ENCODE measurements around the gene SERPINB4. TPM values are rescaled to one million over a fixed set of nuclear protein-coding genes. Genes with fewer than 3 reads are reported as not detected.

The SERPINB4 gene
- total RNA-seq, 2 donors from 2014 or later: 0.24 TPM; not detected in 1

- Mint-ChIP-seq H3K4me1 (no peaks in the 10 kb centered on the region), H3K4me3 (no peak overlapping the region), H3K36me3 (ENCODE audit: low read depth) (no peaks in the 10 kb centered on the region)
Observed at GRCh38 chr18:63590966-63591695, 52.9 kb downstream of the SERPINB4 start.

GRCh38 chr18:63590373-63590772 lies 53.7 kb downstream of the SERPINB4 start:
- Histone ChIP-seq H3K36me3 (ENCODE audit: control insufficient read depth, insufficient read depth, low read length) (no peaks in the 10 kb centered on the region), H3K4me1 (ENCODE audit: control insufficient read depth, insufficient read depth, low read length) (no peaks in the 10 kb centered on the region), H3K27ac (ENCODE audit: low read depth, low read length) (no peak overlapping the region), H3K9me3 (ENCODE audit: control insufficient read depth, low read length) (no peaks in the 10 kb centered on the region), H3K9ac (ENCODE audit: extremely low read depth, low read length, poor library complexity, severe bottlenecking) (no peak overlapping the region), H3K27me3 (ENCODE audit: control insufficient read depth, insufficient read depth, low read length, poor library complexity, severe bottlenecking) (no peaks in the 10 kb centered on the region), H3K4me3 (ENCODE audit: low read length) (no peak overlapping the region)
- no peak overlapping the region for H3K27ac Mint-ChIP-seq
- H3K4me3 Mint-ChIP-seq: no peak overlapping the region
- TF ChIP-seq CTCF (conservative IDR thresholded peaks at IDR 0.05): no peak
- H3K9me3 Mint-ChIP-seq: no peaks in the 10 kb centered on the region
- no peak for DNase-seq
- no peaks in the 10 kb centered on the region for H3K4me1 Mint-ChIP-seq
- 88 to 91% methylated on average over 2 of the region's 2 CpGs for WGBS, 2 experiments (ENCODE audit: insufficient coverage in 1 of 2, insufficient read length in 1 of 2)
- H3K36me3 Mint-ChIP-seq (ENCODE audit: low read depth): no peaks in the 10 kb centered on the region
- no peaks in the 10 kb centered on the region for H3K27me3 Mint-ChIP-seq (ENCODE audit: insufficient read depth)

More at GRCh38 chr18:63590966-63591695, 52.9 kb downstream of the SERPINB4 start:
- Mint-ChIP-seq H3K9me3 (no peaks in the 10 kb centered on the region), H3K27ac (no peak overlapping the region), H3K27me3 (ENCODE audit: insufficient read depth) (no peaks in the 10 kb centered on the region)
- 82 to 100% methylated on average over 1 to 2 of the region's 3 CpGs for WGBS, 2 experiments (ENCODE audit: insufficient coverage in 1 of 2, insufficient read length in 1 of 2)
- Histone ChIP-seq H3K27ac (ENCODE audit: low read depth, low read length) (no peak overlapping the region), H3K4me1 (ENCODE audit: control insufficient read depth, insufficient read depth, low read length) (no peaks in the 10 kb centered on the region), H3K36me3 (ENCODE audit: control insufficient read depth, insufficient read depth, low read length) (no peaks in the 10 kb centered on the region), H3K4me3 (ENCODE audit: low read length) (no peak overlapping the region), H3K9ac (ENCODE audit: extremely low read depth, low read length, poor library complexity, severe bottlenecking) (no peak overlapping the region), H3K27me3 (ENCODE audit: control insufficient read depth, insufficient read depth, low read length, poor library complexity, severe bottlenecking) (no peaks in the 10 kb centered on the region), H3K9me3 (ENCODE audit: control insufficient read depth, low read length) (no peaks in the 10 kb centered on the region)
- DNase-seq: no peak
- no peak for TF ChIP-seq CTCF (conservative IDR thresholded peaks at IDR 0.05)

GRCh38 chr18:63588909-63589308 lies 55.1 kb downstream of the SERPINB4 start:
- no peak overlapping the region for H3K9ac ChIP-seq (ENCODE audit: extremely low read depth, low read length, poor library complexity, severe bottlenecking)
- no peak for TF ChIP-seq CTCF (conservative IDR thresholded peaks at IDR 0.05)
- no peaks in the 10 kb centered on the region for H3K27me3 ChIP-seq (ENCODE audit: control insufficient read depth, insufficient read depth, low read length, poor library complexity, severe bottlenecking)
- 70 to 100% methylated on average over 1 to 5 of the region's 5 CpGs for WGBS, 2 experiments (ENCODE audit: insufficient coverage in 1 of 2, insufficient read length in 1 of 2)
- Mint-ChIP-seq H3K36me3 (ENCODE audit: low read depth) (no peaks in the 10 kb centered on the region), H3K4me3 (no peak overlapping the region), H3K27me3 (ENCODE audit: insufficient read depth) (no peaks in the 10 kb centered on the region), H3K27ac (no peak overlapping the region), H3K4me1 (no peaks in the 10 kb centered on the region), H3K9me3 (no peaks in the 10 kb centered on the region)
- H3K4me1 ChIP-seq (ENCODE audit: control insufficient read depth, insufficient read depth, low read length): no peaks in the 10 kb centered on the region
- H3K36me3 ChIP-seq (ENCODE audit: control insufficient read depth, insufficient read depth, low read length): no peaks in the 10 kb centered on the region
- no peaks in the 10 kb centered on the region for H3K9me3 ChIP-seq (ENCODE audit: control insufficient read depth, low read length)
- no peak for DNase-seq
- no peak overlapping the region for H3K4me3 ChIP-seq (ENCODE audit: low read length)
- no peak overlapping the region for H3K27ac ChIP-seq (ENCODE audit: low read depth, low read length)

Other genes with a start within 250 kb of the SERPINB4 start
- 10 to 100 TPM; 44.7 to 46.1 TPM for gene VPS4B, start 221.8 kb downstream of the SERPINB4 start, total RNA-seq
- 1 to 10 TPM in 1 of 2 donors, not detected in 1; 3.3 TPM for gene SERPINB5, start 167.3 kb downstream of the SERPINB4 start, total RNA-seq
- not detected for gene SERPINB12, start 101.9 kb downstream of the SERPINB4 start, total RNA-seq
- not detected for gene SERPINB13, start 56.9 kb downstream of the SERPINB4 start, total RNA-seq
- not detected for gene SERPINB3, start 17.6 kb upstream of the SERPINB4 start, total RNA-seq
- gene SERPINB11, start 58.7 kb upstream of the SERPINB4 start, total RNA-seq: not detected
- not detected for gene SERPINB7, start 131.2 kb upstream of the SERPINB4 start, total RNA-seq
- gene SERPINB2, start 243.4 kb upstream of the SERPINB4 start, total RNA-seq: not detected